Left renal pelvis (tissue), 4 donors: ENCODE measurements around the gene AFF2. TPM values are rescaled to one million over a fixed set of nuclear protein-coding genes. Genes with fewer than 3 reads are reported as not detected.

Experiments used
- DNase-seq, 4 donors: peaks; one replicate each; pipeline ENCODE4 v3.0.0-alpha.2; 2013; ENCODE audit warnings: low read depth in 4 of 4, low spot score in 3 of 4
- polyA plus RNA-seq, 4 donors: library from polyadenylated mRNA; unstranded; fragments of 120-200 nt; gene quantifications; one replicate each; pipeline ENCODE4 v1.2.1, GENCODE V29; 2013; ENCODE audit not compliant: insufficient read length in 4 of 4

The AFF2 gene
- polyA plus RNA-seq, 4 donors = 3.8 to 10.7 (median 5.8) TPM

DNA sequence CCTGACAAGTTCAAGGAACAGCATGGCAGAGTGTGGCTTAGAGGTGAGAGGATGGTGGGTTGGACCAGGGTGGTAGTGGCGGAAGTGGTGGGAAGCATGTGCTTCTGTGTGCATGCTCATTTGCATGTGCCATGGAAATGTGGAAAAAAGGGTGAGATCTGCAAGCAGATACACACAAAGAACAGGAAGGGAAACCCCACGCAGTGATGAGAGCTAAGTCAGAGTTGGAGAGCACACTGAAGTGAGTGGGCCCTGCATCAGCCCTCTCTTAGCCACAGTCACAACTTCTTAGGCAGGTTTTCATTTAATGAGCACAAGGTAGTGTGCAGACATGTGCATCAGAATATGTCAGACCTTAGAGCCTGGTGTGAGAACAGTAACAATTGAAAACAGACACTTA is 483.8 kb downstream of the AFF2 start:
- no peak for DNase-seq

DNA sequence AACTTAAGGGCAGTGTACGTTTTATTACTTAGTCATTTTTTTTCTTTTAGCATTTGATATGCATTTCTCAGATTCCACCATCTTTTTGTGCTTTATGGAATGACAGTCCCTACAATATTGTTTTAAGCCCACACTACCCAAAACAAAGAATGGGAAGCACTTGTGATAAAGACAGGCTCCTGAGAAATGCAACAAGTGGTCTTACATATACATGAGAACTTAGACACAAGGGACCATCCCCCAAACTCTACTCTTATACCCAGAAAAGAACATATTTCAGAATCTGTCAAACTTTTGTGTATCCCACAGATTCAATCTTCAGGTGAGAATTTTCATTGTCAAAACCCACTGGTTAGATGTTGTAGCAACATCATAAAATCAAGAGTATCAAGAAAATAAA is 491.1 kb downstream of the AFF2 start:
- no peak for DNase-seq

DNA sequence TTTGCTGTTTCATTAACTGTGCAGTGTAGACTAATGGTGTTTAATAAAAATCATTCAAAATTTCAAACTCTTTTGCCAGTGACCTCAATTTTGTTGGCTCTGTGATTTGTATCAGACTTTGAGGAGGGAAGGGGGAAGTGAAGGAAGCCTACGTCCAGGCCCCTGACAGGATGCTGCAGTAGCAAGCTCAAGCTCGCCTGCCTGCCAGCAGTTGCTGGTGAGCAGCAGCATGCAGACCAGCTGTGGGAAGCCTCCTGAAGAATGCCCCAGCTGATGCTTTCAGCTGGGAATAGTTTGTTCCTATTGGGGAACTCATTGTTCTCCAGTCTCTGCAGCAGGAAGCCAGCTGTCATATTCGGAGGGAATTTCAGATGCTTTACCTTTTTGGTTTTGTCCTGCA is 495.2 kb downstream of the AFF2 start:
- no peak for DNase-seq

DNA sequence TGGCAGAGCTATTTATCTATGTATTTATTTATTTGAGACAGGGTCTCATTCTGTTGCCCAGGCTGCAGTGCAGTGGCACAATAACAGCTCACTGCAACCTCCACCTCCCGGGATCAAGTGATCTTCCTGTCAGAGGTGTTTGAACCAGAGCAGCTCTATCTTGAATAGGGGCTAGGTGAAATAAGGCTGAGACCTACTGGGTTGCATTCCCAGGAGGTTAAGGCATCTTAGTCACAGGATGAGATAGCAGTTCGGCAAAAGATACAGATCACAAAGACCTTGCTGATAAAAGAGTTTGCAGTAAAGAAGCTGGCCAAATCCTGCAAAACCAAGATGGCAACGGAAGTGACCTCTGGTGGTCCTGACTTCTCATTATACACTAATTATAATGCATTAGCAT is 501.9 kb downstream of the AFF2 start:
- no peak for DNase-seq

DNA sequence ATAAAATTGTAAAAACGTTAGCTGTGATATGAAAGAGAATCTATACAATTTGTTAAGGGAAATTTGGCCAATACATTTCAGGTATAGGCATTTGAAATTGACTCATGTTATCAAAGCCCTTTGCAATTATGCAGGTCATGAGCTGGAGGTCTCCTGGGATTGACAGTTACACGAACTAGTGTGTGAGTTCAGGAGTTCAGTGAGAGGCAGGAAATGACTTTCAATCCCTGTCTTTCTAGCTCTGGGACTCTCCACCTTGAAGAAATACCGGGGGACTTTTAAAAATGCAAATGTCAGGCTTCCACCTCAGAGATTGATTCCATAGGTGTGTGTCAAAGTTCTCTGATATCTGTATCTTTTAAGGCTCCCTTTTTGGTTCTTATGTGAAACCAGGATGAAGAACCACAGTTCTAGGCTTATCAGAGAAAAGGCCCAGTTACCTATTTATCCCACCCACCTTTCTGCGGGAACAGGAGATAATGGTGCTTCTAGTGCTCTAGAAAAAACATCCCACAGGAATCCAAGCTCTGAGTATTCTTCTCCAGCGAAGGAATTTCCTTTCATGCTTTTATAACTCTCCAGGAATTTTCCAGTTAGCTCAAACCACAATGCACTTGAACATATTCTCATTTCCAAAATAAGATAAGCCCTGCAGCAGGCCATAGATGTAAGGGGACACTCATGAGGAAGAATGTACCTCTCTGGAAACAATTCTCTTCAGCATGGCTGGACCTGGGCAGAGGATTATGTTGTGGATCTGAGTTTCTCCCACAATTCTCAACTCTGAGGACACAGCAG is 503.6 kb downstream of the AFF2 start:
- DNase-seq = no peak

GRCh38 chrX:149004936-149005335 is 504.5 kb downstream of the AFF2 start:
- DNase-seq = no peak

GRCh38 chrX:149006235-149006634 is 505.8 kb downstream of the AFF2 start:
- no peak for DNase-seq

DNA sequence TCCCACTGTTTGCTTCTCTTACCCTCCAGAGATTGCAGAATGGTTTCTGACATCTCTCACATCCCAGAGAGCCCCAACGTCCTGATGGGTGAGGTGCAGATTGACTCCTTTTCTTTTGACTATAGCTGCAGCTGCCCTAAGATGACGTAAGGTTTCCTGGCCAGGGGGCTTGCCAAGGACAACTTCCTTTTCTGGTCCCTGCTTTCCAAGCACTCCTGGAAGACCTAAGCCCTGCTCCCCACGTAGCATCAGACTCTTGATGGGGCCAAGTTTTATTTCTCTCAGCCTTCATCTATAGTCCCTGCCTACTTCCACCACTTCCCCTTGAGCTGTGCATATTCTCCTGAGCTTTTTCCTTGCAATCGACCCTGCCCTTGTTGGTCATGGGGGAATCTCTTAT is 507.0 kb downstream of the AFF2 start:
- no peak for DNase-seq

- DNase-seq = no peak
Measured at GRCh38 chrX:149010013-149010852, 509.8 kb downstream of the AFF2 start.

- no peak for DNase-seq
Measured at GRCh38 chrX:149010853-149011224, 510.4 kb downstream of the AFF2 start.

DNA sequence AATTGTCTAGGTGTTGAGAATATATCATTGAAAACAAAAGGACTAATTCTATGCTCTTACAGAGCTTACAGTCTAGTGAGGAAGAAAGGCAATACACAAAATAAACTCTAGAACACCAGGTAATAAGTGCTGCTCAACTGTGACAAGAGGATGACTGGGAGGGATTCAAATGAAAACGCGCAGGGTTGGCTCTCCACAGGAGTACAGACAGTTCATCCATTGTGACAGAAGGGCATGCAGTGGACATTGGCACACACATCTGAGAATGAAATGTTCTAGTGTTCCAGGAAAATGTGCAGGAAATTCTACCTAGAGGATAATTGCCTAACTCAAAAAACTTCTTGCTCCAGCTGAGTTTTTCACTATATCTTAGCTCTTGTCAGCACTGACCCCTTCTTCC is 512.7 kb downstream of the AFF2 start:
- DNase-seq = no peak

DNA sequence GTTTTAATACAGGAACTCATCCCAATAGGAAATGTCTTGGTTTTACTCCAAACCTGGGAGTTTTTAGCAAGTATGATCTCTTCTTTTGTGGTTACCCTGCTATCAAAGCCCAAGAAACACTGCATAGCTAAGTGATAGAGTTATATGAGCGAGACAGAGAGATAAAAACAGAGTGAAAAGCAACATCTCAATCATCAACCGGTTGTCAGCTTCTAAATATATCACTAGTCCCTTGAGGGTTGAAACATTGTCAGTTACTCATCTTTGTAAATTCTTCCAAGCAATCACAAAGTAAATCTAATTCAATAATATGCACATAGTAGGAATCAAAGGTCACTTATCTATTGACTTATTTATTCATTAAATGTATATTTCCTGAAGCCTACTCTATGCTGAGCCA is 520.7 kb downstream of the AFF2 start:
- no peak for DNase-seq

DNA sequence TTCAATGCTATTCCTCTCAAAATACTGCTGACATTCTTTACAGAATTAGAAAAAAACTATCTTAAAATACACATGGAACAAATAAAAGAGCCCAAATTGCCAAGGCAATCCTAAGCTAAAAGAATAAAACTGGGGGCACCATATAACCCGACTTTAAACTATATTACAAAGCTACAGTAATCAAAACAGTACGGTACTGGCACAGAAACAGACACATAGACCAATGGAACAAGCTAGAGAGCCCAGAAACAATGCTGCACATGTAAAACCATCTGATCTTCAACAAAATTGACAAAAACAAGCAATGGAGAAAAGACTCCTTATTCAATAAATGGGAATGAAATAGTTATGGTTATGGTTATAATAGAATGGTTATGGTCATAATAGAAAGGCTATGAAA is 522.1 kb downstream of the AFF2 start:
- no peak for DNase-seq

- DNase-seq = no peak
Measured at GRCh38 chrX:149032449-149032848, 532.0 kb downstream of the AFF2 start.

DNA sequence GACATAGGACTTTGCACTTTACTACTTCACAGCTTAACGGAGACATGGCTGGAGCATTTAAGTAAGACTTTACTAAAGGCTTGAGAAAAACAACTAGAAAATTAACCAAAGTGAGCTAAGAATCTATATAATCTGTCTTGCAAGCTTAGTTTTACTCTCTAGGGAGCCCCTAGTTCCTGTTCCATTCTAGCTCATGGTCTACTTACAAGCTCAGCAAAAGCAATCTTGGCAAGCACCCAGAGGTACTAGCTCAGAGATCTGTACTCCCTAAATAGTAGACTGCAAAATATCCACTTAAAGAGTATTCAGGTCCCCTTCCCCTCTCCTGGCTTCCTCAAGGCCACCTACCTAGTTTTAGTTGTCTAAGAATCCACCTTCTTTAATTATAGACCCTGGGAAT is 535.7 kb downstream of the AFF2 start:
- DNase-seq = no peak

DNA sequence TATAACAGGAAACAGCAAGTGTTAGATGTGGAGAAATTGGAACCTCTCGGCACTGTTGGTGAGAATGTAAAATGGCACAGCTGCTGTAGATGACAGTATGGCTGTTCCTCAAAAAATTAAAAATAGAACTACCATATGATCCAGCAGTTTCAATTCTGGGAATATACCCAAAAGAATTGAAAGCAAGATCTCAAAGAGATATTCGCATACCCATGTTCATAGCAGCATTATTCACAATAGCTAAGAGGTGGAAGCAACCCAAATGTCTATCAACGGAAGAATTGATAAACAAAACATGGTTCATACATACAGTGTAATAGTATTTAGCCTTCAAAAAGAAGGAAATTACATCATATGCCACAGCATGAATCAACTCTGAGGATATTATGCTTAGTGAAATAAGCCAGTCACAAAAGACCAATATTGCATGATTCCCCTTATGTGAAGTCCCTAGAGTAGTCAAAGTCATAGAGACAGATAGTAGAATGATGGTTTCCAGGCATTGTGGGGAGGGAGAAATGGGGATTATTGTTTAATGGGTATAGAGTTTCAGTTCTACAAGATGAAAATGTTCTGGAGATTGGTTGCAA is 537.0 kb downstream of the AFF2 start:
- no peak for DNase-seq

- DNase-seq = no peak
Measured at GRCh38 chrX:149039057-149039456, 538.6 kb downstream of the AFF2 start.

- no peak for DNase-seq
Measured at GRCh38 chrX:149040873-149041535, 540.6 kb downstream of the AFF2 start.

GRCh38 chrX:149043401-149043800 is 543.0 kb downstream of the AFF2 start:
- DNase-seq = no peak

- DNase-seq = no peak
Measured at GRCh38 chrX:149044471-149044870, 544.1 kb downstream of the AFF2 start.

- DNase-seq = no peak
Measured at GRCh38 chrX:149045645-149046210, 545.3 kb downstream of the AFF2 start.
